ENCODE data around the gene RAPH1.
"Not testable (repeated sequence)": the region's sequence is repeated elsewhere in the genome, so short reads cannot be mapped to it uniquely, and the experiment has no call there.

RAPH1 gene

GRCh38 chr2:203476881-203477280, 58.2 kb downstream of the RAPH1 start:
- DNase-seq, result no peak

- no peak for DNase-seq
Observed at GRCh38 chr2:203471323-203471722, 63.8 kb downstream of the RAPH1 start.

- DNase-seq, result no peak
Observed at GRCh38 chr2:203470371-203470770, 64.7 kb downstream of the RAPH1 start.

DNA sequence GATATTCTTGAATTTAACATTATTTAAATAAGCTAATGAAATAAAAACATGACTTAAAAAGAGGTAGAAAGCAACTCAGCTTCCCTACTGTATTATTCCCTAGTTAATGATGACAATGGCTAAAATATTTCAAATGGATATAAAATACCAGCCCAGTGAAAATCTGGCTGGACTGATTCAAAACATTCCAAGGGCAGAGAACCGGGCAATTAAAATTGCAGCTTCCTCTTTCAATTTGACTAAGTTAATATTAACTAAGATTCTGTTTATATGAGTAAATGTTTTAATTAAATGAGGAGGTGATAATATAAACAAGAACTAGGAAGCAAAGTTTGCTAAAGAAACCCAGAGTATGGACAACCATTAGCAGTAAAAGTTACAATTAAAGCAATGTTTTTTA, 65.6 kb downstream of the RAPH1 start:
- no peak for DNase-seq

GRCh38 chr2:203463266-203463678, 71.8 kb downstream of the RAPH1 start:
- no peak for DNase-seq

GRCh38 chr2:203462308-203462707, 72.8 kb downstream of the RAPH1 start:
- DNase-seq, result no peak

- no peak for DNase-seq
Observed at GRCh38 chr2:203461746-203462145, 73.4 kb downstream of the RAPH1 start.

DNA sequence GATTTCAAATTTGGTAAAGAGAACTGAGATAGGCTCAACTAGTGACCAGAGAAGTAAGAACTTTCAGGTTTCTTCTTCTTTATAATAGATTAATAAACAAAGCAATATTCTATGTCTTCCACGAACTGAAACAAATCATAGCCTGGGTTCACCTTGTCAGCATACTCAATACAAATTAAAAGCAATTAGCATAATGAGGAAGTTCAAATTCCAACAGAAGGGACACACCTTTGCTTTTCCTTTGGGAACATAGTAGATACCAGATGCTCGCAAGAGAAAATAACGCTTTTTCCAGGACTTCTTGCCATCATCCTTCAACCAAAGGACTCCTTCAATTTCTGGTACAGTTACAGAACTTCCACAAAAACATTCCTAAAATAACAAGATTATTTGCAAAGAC, 79.9 kb downstream of the RAPH1 start:
- no peak for DNase-seq

DNA sequence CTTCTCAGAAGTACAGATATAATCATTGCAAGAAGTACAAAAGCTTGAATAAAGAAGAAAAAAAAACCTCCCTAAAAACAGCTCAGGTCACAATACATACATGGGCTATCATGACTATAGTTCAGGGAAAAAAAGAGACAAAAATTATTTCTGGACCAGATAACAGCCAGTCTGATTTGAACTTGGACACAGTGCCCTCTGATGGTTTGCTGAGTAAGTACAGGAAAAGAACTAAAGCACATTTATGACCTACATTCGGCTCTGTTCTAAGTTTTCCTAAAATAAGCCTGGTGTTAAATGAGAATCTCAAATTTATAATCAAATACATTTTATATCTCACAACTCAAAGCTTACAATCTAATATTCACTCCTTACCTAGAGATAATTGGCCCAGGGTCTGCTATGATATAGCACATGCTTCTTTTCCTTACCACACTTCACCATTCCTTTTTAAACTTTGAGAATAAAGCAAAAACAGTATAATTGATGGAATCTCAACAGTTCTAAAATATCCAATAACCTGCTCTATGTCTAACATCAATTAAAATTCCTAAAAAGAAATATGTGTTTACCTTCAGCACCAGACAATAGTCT, 81.1 kb downstream of the RAPH1 start:
- peak; percentile 66 for DNase-seq

DNA sequence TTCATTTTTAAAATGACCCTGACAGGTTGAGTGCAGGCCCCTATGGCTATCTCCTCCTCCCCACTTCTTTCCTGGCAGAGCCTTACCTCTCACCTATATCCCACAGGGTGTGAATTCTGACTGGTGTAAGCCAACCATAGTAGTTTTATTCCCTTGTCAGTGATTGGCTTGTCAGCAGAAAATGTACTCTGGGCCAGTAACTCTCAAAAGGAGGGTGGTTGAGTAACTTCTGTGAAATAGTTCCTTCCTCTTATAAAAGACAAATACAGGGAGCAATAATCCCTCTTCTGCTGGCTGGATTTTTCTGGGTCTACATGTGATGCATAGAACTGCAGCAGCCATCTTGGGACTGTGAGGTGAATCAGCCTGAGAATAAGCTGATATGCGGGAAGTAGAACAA, 83.4 kb downstream of the RAPH1 start:
- no peak for DNase-seq

DNA sequence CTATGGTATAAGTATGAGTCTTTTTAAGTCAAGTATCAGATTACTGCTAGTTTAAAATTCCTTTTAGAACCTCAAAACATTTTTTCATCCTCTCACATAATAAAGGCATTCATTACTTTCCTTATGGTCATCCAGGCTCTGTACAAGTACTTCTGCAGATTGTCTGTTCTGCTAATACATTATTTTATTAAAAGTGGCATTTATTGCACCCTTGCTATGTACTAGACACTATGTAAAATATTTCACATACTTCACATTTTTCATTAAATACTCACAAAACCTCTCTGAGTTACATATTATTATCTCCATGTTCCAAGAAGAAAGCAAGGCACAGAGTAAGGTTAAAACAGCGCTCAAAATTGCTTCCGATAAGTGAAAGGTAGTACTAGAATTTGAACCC, 84.1 kb downstream of the RAPH1 start:
- no peak for DNase-seq

DNA sequence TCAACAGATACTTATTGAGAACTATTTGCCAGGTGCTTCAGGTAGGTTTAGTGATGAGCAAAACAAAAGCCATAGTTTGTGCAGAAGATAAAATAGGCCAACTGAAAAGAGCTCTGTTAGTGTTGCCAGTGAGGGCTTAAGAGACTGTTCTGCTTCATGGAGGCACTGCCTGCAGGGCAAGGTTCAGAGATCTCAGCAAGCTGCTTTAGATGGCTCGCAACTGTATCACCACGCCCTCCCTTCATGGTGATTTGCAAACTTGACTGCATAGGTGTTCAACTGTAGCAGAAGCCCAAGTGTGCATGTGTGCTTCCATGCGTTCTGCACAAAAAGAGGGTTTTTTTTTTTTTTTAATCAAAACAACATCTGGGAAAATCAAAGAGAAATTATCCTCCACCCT, 84.5 kb downstream of the RAPH1 start:
- DNase-seq, result no peak

DNA sequence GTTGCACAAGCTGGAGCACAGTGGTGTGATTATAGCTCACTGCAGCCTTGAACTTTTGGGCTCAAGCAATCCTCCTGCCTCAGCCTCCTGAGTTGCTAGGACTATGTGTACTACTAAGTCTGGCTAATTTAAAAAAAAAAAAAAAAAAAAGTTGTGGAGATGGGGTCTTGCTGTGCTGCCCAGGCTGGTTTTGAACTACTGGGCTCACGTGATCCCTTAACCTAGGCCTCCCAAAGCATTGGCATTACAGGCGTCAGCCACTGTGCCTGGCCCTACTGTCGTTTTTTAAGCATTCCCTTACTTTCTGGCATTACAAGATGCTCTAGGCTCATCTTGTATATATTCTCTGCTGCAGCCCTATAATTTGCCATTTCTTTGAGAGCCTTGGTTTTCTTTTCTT, 88.3 kb downstream of the RAPH1 start:
- no peak for DNase-seq

DNA sequence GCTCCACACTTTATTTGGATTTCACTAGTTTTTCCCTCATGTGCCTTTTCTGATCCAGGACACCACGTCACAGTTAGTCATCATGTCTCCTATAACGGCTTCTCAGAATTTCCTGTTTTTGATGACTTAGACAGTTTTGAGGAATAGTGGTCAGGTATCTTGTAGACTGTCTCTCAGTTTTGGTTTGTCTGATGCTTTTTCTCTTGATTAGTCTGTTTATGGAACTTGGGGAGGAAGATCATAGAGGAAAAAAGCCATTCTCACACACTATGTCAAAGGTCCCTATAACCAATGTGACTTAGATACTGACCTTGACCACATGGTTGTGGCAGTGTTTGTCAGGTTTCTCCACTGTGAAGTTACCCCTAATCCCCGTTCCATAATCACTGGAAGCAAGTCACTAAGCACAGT, 89.0 kb downstream of the RAPH1 start:
- no peak for DNase-seq

- no peak for DNase-seq
Observed at GRCh38 chr2:203444738-203445137, 90.4 kb downstream of the RAPH1 start.

- DNase-seq, result no peak
Observed at GRCh38 chr2:203442463-203442862, 92.6 kb downstream of the RAPH1 start.

GRCh38 chr2:203441463-203441862, 93.6 kb downstream of the RAPH1 start:
- no peak for DNase-seq

DNA sequence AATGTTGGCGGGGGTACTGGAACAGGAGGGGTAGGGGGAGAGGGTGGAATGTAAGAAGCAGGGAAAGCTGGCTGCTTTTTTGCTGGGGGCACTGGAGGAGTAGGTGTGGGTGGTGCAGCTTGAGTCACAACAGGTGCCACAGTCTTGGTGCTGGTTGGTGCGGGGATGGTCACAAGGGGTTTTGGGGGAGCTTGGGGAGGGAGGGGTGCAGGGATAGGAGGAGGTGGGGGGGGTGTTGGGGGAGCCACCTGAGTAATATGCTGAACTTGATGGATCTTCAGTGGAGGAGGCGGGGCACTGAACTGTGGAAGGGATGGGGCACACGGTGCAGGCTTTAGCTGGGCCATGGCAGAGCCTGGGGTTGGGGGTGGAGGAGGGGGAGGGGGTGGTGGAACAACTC, 94.4 kb downstream of the RAPH1 start:
- no peak for DNase-seq

- no peak for DNase-seq
Observed at GRCh38 chr2:203438528-203438927, 96.6 kb downstream of the RAPH1 start.

- no peak for DNase-seq
Observed at GRCh38 chr2:203437511-203437910, 97.6 kb downstream of the RAPH1 start.

GRCh38 chr2:203436496-203436895, 98.6 kb downstream of the RAPH1 start:
- no peak for DNase-seq

- no peak for DNase-seq
Observed at GRCh38 chr2:203432811-203433210, 102.3 kb downstream of the RAPH1 start.

- no peak for DNase-seq
Observed at GRCh38 chr2:203431391-203432185, 103.5 kb downstream of the RAPH1 start.

DNA sequence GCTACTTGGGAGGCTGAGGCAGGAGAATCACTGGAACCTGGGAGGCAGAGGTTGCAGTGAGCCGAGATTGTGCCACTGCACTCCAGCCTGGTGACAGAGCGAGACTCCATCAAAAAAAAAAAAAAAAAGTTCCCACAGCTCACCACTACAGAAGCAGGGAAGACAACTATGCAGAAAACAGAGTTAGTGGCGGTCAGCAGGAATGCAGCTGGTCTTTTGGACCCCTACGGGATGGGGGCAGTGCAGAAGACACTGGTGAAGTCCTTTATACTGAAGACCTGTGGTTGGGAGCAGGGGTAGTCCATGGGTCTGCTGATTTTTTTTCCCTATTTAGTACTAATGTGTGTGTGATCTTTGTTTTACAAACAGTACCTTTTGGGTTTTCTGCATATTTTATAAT, 105.5 kb downstream of the RAPH1 start:
- DNase-seq, result not testable (repeated sequence)

GRCh38 chr2:203427061-203427460, 108.0 kb downstream of the RAPH1 start:
- no peak for DNase-seq
